GM18498 (cell line): ENCODE measurements around the gene SEC22A.

Experiments used
- ATAC-seq: cut with Tn5 transposase; IDR thresholded peaks from one replicate; pipeline ENCODE4 v1.9.1; 2021; ENCODE audit warnings: mild to moderate bottlenecking, moderate library complexity; ENCODE audit not compliant: unreplicated experiment

SEC22A gene

GRCh38 chr3:123286308-123287023 lies 84.7 kb downstream of the SEC22A start:
- no peak for ATAC-seq

- no peak for ATAC-seq
Observed at GRCh38 chr3:123287051-123287961, 85.6 kb downstream of the SEC22A start.

GRCh38 chr3:123287962-123288302 lies 86.2 kb downstream of the SEC22A start:
- no peak for ATAC-seq

GRCh38 chr3:123289391-123290106 lies 87.8 kb downstream of the SEC22A start:
- ATAC-seq = no peak

GRCh38 chr3:123290107-123290930 lies 88.6 kb downstream of the SEC22A start:
- no peak for ATAC-seq

GRCh38 chr3:123290962-123291361 lies 89.2 kb downstream of the SEC22A start:
- no peak for ATAC-seq

- no peak for ATAC-seq
Observed at GRCh38 chr3:123291404-123291803, 89.7 kb downstream of the SEC22A start.

GRCh38 chr3:123292321-123293310 lies 90.9 kb downstream of the SEC22A start:
- no peak for ATAC-seq

- no peak for ATAC-seq
Observed at GRCh38 chr3:123294296-123294938, 92.7 kb downstream of the SEC22A start.

- ATAC-seq = no peak
Observed at GRCh38 chr3:123295171-123295900, 93.6 kb downstream of the SEC22A start.

- ATAC-seq = no peak
Observed at GRCh38 chr3:123295901-123296250, 94.1 kb downstream of the SEC22A start.

- no peak for ATAC-seq
Observed at GRCh38 chr3:123296261-123296660, 94.5 kb downstream of the SEC22A start.

- ATAC-seq = no peak
Observed at GRCh38 chr3:123296836-123297626, 95.3 kb downstream of the SEC22A start.

GRCh38 chr3:123297627-123297899 lies 95.8 kb downstream of the SEC22A start:
- ATAC-seq = no peak

- no peak for ATAC-seq
Observed at GRCh38 chr3:123298903-123299302, 97.2 kb downstream of the SEC22A start.

GRCh38 chr3:123299581-123299980 lies 97.8 kb downstream of the SEC22A start:
- ATAC-seq = no peak

GRCh38 chr3:123300056-123300455 lies 98.3 kb downstream of the SEC22A start:
- ATAC-seq = no peak

GRCh38 chr3:123300583-123300982 lies 98.8 kb downstream of the SEC22A start:
- no peak for ATAC-seq
